Cardiac septum (tissue), 1 donor: ENCODE measurements around the gene CSK. TPM values are rescaled to one million over a fixed set of nuclear protein-coding genes. Genes with fewer than 3 reads are reported as not detected.

Experiments used
- DNase-seq: peaks from one replicate; pipeline ENCODE4 v3.0.0-alpha.2; 2020; ENCODE audit warnings: low spot score
- intact Hi-C: fragments of 100-400 bp; cut with DNase I; formaldehyde crosslinking; loops from one replicate; pipeline ENCODE4 v1.14.0; 2022
- total RNA-seq: library from RNA; stranded (reverse); fragmentation: NEBNext Ultra II Directional; extraction: Animal tissue kit (Norgen Biotek cat#: 25700); gene quantifications from one replicate; pipeline ENCODE4 v1.2.1, GENCODE V29; 2021
- donor health status: DM: no; HTN: no; CAD: no.

The CSK gene
- total RNA-seq, 1 donor from 2014 or later, result 29.5 TPM

DNA sequence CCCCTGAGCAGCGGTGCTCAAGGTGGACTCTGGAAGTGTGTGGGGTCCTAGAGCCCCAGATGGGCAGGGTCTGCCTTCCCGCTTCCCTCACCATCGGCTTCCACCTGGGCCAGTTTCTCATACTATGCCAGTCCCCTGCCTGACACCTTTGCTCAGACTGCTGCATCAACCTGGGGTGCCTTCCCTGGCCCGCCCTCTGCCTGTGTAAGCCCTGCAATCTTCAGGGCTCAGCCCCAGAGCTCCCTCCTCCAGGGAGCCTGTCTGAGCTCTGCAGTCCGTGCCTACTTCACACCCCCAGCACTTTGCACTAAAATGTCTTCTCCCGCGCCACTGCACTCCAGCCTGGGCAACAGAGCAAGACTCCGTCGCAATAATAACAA is 13.1 kb downstream of the CSK start:
- DNase-seq, result no peak
- intact Hi-C loops, result no loop called here

DNA sequence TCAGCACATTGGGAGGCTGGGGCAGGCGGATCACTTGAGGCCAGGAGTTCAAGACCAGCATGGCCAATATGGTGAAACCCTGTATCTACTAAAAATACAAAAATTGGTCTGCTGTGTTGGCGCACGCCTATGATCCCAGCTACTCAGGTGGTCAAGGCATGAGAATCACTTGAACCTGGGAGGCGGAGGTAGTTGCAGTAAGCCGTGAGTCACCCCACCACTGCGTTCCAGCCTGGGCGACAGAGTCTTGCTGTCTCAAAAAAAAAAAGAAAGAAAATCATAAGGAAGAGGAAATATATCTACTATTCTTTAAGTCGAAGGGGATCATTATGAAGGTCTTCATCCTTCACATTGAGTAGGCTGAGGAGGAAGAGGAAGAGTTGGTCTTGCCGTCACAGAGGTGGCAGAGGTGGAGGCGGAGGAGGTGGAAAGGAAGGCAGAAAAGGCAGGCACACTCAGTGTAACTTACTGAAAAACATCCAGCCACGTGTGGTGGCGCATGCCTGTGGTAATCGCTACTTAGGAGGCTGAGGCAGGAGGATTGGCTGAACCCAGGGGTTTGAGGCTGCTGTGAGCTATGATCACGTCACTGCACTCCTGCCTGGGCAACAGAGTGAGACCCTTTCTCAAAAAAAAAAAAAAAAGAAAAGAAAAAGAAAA is 14.2 kb downstream of the CSK start:
- no peak for DNase-seq
- intact Hi-C loops, result no loop called here

DNA sequence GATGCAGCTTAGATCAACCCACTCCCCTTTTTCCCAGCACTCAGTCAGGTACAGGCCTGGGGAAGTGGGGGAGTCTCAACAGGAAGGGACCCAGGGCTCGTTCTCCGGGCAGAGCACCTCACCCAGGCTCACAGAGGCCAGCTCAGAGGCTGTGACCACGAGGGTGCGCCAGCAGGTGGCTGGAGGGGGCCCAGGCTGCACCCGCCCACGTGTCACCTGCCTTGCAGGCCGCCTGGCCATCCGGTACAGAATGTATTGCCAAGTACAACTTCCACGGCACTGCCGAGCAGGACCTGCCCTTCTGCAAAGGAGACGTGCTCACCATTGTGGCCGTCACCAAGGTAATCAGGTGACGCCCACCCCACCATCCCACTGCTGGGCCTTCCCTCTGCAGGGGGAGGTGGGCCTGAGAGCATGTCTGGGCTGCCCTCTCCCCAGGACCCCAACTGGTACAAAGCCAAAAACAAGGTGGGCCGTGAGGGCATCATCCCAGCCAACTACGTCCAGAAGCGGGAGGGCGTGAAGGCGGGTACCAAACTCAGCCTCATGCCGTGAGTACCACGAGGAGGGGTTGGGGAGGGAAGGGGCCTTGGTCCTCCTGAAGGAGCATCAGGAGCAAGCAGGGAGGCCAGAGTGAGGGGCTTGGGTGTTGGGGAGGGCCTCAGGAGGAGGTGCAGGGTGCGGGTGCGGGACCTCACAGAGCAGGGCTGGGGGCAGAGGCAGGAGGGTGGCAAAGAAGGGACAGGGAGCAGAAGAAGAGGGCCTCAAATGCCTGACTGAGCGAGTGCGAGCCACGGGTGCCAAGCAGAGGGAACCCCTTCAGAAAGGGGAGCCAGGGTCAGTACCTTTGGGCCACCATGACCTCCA is 16.7 kb downstream of the CSK start:
- intact Hi-C loops, result no loop called here
- DNase-seq, result no peak

DNA sequence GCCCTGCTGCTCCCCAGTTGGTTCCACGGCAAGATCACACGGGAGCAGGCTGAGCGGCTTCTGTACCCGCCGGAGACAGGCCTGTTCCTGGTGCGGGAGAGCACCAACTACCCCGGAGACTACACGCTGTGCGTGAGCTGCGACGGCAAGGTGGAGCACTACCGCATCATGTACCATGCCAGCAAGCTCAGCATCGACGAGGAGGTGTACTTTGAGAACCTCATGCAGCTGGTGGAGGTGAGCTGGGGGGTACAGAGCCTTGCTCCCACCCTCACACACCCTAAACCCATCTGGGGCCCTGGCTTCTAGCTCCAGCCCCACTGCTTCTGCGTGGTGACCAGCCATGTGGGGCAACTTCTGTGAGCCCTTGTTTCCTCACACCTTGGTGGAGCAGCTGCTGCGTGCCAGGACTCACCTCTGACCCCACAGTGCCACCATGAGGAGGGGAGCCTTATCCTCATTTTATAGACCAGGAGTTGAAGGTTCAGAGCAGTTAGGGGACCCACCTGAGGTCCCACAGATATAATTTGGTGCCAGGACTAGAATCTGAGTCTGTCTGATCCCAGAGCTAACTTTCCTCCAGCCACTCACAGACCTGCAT is 17.5 kb downstream of the CSK start:
- DNase-seq, result no peak
- intact Hi-C loops, result no loop called here

DNA sequence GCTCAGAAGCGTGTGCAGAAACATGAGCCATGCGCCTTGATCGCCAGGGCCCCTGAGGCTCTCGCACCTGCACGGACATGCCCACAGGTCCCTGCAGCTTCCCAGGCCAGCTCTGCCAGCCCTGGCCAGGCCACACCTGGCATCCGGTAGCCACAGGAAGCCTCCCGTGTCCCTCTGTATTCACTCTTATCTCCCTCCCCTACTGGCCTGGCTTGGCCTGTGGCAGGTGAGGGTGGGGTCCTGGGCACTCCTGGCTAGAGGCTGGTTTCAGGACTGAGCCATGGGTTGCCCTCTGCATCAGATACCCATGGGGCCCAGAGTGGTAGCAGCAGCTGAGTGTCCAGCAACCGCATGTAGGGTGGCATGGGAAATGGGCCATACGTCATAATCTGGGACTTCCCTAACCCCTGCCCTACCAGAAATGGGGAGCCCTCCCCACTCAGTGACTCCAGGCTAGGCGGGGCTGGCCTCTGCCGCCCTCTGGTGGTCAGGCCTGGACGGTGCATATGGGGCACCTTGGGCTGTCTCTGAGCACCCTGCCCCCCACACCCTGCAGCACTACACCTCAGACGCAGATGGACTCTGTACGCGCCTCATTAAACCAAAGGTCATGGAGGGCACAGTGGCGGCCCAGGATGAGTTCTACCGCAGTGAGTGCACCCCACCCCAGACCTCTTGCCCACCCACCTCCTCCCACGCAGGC is 18.1 kb downstream of the CSK start:
- intact Hi-C loops, result loop anchor here (1.0 to 2.0 kb wide), 2 partner anchors 19 to 29 kb away; no protein-coding TSS in a partner anchor
- peak; percentile 93 for DNase-seq

DNA sequence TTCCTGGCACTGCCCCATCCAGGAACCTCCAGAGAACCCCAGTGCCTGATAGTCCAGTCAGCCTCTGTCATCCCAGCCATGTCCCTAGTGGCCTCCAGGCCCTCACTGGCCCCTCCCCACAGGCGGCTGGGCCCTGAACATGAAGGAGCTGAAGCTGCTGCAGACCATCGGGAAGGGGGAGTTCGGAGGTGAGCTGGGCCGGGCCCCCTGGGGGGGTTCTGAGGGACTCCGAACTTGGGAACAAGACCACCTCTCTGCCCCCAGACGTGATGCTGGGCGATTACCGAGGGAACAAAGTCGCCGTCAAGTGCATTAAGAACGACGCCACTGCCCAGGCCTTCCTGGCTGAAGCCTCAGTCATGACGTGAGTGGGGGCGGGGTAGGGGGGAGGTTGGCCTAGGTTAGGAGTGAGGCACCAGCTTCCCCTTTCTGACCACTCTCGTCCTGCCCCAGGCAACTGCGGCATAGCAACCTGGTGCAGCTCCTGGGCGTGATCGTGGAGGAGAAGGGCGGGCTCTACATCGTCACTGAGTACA is 18.7 kb downstream of the CSK start:
- intact Hi-C loops, result loop anchor here (1.0 to 2.0 kb wide), 2 partner anchors 20 to 29 kb away; no protein-coding TSS in a partner anchor
- no peak for DNase-seq

DNA sequence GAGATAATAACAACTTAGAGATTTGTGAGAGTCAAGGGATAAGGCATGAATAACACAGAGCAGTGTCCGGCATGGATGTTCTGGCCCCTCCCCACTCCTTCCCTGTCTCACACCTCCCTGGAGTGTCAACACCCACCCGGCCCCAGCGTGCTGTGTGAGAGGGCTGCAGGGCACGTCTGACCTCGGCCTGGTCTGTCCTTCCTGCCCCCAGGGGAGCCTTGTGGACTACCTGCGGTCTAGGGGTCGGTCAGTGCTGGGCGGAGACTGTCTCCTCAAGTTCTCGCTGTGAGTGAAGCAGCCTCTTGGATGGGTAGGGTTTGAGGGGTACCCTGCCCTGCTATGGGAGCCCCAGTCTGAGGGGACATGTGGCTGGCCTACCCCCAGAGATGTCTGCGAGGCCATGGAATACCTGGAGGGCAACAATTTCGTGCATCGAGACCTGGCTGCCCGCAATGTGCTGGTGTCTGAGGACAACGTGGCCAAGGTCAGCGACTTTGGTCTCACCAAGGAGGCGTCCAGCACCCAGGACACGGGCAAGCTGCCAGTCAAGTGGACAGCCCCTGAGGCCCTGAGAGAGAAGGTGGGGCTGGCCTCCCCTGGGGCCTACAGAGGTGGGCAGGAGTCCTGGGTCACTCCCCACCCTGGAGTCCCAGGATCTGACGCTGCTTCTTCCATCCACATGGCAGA is 19.6 kb downstream of the CSK start:
- no peak for DNase-seq
- intact Hi-C loops, result loop anchor here (2.0 kb wide), 1 partner anchor 21 kb away; no protein-coding TSS in a partner anchor

DNA sequence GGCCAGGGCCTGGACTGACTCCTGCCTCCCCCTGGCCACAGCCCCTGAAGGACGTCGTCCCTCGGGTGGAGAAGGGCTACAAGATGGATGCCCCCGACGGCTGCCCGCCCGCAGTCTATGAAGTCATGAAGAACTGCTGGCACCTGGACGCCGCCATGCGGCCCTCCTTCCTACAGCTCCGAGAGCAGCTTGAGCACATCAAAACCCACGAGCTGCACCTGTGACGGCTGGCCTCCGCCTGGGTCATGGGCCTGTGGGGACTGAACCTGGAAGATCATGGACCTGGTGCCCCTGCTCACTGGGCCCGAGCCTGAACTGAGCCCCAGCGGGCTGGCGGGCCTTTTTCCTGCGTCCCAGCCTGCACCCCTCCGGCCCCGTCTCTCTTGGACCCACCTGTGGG is 20.4 kb downstream of the CSK start:
- intact Hi-C loops, result no loop called here

DNA sequence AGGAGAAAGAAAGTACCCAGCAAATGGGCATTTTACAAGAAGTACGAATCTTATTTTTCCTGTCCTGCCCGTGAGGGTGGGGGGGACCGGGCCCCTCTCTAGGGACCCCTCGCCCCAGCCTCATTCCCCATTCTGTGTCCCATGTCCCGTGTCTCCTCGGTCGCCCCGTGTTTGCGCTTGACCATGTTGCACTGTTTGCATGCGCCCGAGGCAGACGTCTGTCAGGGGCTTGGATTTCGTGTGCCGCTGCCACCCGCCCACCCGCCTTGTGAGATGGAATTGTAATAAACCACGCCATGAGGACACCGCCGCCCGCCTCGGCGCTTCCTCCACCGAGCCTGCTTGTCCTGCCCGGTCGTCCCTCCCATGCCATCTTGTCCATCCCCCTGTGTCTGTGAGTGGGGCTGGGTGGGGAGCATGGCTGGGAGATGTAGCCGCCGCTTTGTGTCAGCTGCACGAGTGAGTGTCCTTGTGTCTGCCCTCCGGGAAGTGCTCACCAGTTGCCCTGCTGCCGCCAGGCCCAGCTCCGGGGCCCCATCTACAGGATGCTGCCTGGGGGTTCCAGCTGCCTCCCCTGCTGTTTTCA is 21.1 kb downstream of the CSK start:
- intact Hi-C loops, result no loop called here

More for the DNA sequence above, 20.4 kb downstream of the CSK start:
- DNase-seq, result no peak

DNA sequence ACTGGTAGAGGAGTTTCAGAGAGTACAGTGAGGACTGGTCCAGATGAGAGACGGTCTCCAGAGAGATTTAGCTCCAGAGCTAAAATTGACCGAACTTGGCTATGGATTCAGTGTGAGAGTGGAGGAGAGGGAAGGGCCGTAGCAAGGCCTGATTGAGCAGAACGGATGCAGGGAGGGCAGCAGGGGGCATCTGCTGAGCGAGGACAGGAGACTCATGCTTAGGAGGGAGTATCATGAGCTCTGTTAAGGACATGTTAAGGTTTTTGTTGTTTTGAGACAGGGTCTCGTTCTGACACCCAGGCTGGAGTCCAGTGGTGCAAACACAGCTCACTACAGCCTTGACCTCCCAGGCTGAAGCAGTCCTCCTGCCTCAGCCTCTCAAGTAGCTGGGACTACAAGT is 23.1 kb downstream of the CSK start:
- no peak for DNase-seq
- intact Hi-C loops, result no loop called here

More for the DNA sequence above, 21.1 kb downstream of the CSK start:
- no peak for DNase-seq

DNA sequence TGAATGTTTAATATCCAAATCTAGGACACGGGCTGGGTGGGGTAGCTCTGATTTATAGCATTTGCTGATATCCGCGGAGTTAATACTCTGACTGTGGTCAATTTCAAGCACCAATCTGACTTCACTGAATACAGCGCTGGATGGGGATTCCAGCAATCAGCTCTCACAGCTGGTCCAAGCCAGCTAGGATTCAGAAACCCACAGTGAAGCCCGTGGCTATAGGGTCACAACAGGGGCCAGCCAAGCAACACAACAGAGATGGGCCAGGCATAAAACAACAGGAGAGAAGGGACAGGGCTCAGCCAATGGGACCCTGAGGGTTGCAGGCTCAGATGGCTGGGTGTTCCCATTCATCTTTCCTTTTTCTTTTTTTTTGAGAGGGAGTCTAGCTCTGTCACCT is 25.4 kb downstream of the CSK start:
- intact Hi-C loops, result no loop called here
- DNase-seq, result no peak

DNA sequence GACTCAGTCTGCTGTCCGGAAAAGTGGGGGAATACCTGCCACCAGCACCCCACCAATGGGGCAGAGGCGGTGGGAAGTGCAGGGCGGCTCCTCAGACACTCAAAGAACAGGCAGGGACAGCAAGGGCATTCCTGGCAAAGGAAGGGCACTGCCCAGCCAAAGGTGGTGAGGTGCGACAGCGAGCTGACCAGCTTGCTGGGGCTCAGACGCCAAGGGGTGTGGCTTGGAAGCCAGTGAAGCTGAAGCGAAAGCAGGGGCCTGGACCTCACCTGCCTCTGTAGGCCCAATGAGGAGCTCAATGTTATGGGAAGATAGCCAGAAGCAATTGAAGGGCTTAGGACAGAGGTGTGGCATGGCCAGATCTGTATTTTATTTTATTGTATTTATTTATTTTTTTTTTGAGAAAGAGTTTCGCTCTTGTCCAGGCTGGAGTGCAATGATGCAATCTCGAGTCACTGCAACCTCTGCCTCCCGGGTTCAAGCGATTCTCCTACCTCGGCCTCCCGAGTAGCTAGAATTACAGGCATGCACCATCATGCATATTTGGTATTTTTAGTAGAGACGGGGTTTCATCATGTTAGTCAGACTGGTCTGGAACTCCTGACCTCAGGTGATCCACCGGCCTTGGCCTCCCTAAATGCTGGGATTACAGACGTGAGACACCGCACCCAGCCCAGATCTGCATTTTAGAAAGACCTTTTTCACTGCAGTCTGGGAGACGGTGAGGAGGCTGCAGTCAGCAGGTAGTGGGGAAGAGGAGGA is 26.4 kb downstream of the CSK start:
- intact Hi-C loops, result no loop called here
- no peak for DNase-seq

DNA sequence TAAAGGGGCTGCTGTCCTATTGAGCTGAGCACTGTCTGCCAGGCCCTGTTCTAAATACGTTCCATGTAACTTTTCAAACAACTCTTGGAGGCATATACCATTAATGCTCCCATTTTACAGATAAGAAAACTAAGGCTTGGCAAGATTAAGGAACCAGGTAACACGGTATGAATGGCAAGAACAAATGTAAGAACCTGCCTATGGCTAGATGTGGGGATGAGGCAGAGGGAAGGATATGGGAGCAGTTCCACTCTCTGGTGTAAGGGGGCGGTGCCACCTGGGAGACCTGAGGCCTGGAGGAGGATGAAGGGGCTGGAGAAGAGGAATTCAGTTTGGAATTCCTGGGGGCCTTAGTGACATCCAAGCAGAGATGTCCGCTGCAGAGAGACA is 27.0 kb downstream of the CSK start:
- no peak for DNase-seq
- intact Hi-C loops, result no loop called here

DNA sequence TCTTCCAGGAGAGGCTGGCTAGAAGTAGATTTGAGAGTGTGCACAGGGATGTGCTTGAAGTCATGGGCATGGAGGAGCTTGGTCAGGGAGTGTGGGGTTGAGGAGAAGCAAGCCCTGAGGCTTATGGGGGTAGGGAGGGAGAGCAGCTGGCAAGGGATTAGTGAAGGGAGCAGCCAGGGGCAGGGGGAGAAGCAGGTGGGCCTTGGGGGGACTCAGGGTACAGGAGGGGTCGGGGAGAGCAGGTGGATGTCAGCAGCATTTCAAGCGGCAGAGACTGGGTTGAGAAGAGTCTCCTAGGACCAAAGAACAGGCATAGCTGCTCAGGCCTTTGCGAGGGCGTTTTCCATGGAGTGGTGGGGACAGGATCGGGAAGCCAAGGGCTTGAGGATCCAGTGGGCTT is 27.4 kb downstream of the CSK start:
- intact Hi-C loops, result no loop called here
- DNase-seq, result no peak

DNA sequence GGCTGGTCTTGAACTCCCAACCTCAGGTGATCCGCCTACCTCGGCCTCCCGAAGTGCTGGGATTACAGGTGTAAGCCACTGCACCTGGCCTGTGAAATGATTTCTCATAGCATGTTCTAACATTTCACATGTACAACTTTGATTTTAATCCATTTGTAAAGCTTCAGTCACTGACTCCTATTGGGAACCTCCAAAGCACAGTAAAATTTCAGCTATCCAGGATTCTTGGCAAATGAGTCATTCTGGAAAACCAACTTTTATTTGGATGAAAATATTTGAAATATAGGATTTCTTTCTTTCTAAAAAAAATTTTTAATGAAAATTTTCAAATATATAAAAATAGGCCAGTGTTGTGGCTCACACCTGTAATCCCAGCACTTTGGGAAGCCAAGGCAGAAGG is 28.1 kb downstream of the CSK start:
- DNase-seq, result no peak
- intact Hi-C loops, result no loop called here

DNA sequence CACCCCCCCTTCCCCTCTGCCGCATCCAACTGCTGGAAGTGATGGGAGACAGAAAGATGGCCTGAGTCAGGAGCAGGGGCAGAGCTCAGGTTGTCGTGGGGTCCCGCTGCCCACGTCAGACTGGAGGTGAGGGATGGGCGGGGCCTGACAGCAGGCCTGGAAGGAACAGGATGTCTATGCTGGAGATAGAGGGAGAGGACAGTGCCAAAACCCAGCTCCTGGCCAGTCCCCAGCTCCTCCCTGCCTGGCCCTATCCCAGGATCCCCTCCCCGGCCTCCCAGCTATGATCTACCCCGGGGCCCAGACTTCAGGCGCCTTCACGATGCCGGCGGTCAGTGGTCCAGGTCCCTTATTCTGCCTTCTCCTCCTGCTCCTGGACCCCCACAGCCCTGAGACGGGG is 30.7 kb downstream of the CSK start, which contains the start of gene LMAN1L:
Gene LMAN1L (plus strand): TSS at position 303 of the 400 bp plus-strand sequence. CDS start 20 bp downstream, at position 323.
- intact Hi-C loops, result no loop called here

DNA sequence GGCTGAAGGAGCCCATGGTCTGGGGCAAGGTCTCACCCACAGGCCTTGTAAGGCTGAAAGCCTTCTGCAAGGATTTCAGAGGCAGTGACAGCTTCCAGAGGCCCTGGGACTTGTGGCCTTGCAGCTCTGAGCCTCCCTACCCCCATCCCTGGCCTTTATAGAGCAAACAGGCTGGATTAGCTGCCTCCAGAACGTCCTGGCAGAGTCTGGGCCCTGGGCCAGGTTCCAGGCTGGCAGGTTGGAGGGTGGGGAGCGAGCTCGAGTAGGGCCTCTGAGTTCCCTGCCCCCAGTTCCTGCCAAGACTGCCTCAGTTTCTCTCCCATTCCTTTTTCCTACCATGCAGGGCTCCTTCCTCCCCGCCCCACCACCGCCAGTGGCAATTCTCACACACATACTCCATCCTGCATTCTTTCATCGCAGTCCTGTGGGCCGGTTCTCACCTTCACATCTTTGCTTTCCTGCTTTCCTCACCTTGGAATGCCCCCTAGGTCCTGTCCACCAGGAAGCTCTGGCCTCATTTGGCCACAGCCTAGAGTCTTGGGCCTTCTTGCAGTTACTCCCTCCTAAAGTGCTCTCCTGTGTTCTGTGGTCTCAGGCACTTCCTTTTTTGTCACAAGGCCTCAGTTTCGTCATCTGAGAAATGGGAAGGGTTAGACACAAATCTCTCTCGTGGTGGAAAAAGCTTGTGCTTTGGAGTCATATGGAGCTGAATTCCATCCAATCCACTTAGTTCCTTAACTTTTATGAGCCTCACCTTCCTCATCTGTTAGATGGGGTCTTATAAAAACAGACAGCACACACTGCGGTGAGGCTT is 33.4 kb downstream of the CSK start:
- no peak for DNase-seq
- intact Hi-C loops, result no loop called here

More for the DNA sequence above, 30.7 kb downstream of the CSK start, which contains the start of gene LMAN1L:
- DNase-seq, result no peak
